Left renal pelvis (tissue), 4 donors: Measurements from ENCODE around the gene PTPRJ. TPM values are rescaled to one million over a fixed set of nuclear protein-coding genes. Genes with fewer than 3 reads are reported as not detected.
"Not testable (repeated sequence)": the region's sequence is repeated elsewhere in the genome, so short reads cannot be mapped to it uniquely, and the experiment has no call there.

Experiments used
- DNase-seq, 4 donors: peaks; one replicate each; pipeline ENCODE4 v3.0.0-alpha.2; 2013; ENCODE audit warnings: low read depth in 4 of 4, low spot score in 3 of 4
- polyA plus RNA-seq, 4 donors: library from polyadenylated mRNA; unstranded; fragments of 120-200 nt; gene quantifications; one replicate each; pipeline ENCODE4 v1.2.1, GENCODE V29; 2013; ENCODE audit not compliant: insufficient read length in 4 of 4

Gene PTPRJ
- polyA plus RNA-seq, 4 donors = 9.0 to 25.1 (median 23.9) TPM

DNA sequence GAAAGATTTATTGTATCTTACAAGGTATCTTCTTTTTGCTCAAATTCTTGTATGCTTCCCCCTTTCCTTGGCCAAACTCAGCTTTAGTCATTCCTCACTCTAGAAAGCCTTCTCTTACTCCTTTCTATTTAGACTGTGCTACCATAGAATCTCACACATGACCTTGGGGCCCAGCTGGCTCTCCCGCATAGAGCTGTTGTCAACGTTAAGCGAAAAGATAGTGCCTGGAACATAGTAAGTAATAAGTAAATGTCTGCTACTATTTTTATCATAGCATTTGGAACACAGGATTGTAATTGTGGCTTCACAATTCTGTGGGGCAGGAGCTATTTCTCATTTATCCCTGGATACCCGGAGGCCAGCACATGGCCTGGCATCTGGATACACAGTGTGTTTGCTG is 197.3 kb downstream of the PTPRJ start:
- no peak for DNase-seq

DNA sequence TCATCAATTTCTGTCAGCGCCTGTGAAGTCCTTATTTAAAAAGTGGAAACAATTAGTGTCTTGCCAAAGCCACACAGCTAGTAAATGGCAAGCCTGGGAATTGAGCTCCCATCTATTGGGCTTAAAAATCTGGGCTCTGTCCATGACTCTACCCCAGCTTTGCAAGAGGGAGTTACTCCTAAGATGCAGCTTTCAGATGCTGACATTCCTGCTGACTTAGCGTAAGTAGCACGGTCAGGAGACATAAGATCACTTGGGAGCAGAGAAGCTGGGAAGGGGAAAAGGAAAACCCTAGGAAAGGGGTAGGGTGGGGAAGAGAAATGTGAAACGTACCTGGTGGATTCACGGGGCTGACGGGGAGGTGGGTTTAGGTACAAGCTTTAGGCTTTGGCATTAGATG is 200.3 kb downstream of the PTPRJ start:
- DNase-seq = no peak

- DNase-seq = no peak
These were observed 202.6 kb downstream of the PTPRJ start for GRCh38 chr11:48182860-48183526.

GRCh38 chr11:48184452-48184851 is 204.1 kb downstream of the PTPRJ start:
- DNase-seq = no peak

GRCh38 chr11:48190906-48191654 is 210.7 kb downstream of the PTPRJ start:
- not testable (repeated sequence) for DNase-seq

GRCh38 chr11:48193876-48194275 is 213.5 kb downstream of the PTPRJ start:
- no peak for DNase-seq

DNA sequence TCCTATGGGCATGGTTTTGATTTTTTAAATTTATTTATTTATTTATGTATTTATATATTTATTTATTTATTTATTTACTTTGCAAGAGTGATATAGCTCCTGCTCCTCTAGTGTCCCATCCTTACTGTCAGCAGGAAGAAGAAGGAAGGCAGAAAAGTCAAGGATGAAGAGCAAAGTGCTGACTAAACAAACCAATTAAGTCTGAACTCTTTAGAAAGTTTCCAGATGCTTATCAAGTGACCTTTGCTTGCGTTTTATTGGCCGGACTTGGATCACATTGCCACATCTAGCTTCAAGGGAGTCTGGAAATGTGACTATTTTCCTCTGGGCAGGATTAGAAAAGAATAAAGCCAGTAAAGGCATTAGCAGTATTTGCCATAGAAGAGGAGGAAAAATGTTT is 227.5 kb downstream of the PTPRJ start:
- DNase-seq = no peak

DNA sequence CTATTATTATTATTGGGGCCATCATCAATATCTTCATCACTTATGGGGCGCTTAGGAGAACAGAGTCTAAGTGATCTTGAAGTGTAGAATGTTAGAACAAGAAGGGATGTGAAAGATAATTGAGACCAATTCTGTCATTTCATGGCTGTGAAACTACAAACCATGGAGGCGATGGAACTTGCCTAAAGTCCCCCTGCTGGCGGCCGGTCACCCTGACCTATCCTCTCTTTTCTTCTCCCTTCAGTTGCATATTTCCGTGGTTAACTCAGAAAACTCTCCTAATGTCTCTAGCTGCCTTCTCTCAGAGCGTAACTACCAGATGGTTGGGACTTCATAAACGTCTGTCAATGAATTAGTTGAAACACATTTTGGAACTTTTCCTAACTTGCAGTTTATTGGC is 229.7 kb downstream of the PTPRJ start:
- DNase-seq = no peak

GRCh38 chr11:48216510-48216909 is 236.2 kb downstream of the PTPRJ start, which contains the start of gene OR4B1:
Gene OR4B1, plus strand, starts transcription at chr11:48216810. Its CDS starts 0 bp downstream, at chr11:48216810.
- DNase-seq = no peak

Other genes starting within 250 kb of the PTPRJ start
- gene FNBP4, start 213.2 kb upstream of the PTPRJ start, polyA plus RNA-seq = 100 to 1,000 TPM; 102 to 181 (median 131) TPM
- 10 to 100 TPM; 59.3 to 76.6 (median 68.6) TPM for gene NUP160, start 132.2 kb upstream of the PTPRJ start, polyA plus RNA-seq
- not detected for gene OR4B1, start 236.3 kb downstream of the PTPRJ start, polyA plus RNA-seq